GM06990 (cell line): ENCODE data around the gene CRAT.

Source experiments
- DNase-seq: peaks from one replicate; pipeline ENCODE4 v3.0.0-alpha.2; 2011; ENCODE audit not compliant: insufficient read length; ENCODE audit errors: extremely low read depth
- H3K27me3 ChIP-seq: replicated peaks from 2 replicates; pipeline ENCODE4 v1.6.0; 2011; ENCODE audit warnings: low read length; ENCODE audit not compliant: control insufficient read depth, insufficient read depth
- H3K36me3 ChIP-seq: 2 replicates; pipeline ENCODE4 v1.5.1; 2011; ENCODE audit warnings: low read length; ENCODE audit not compliant: control insufficient read depth, insufficient read depth
- H3K4me3 ChIP-seq: replicated peaks from 2 replicates; pipeline ENCODE4 v1.5.1; 2011; ENCODE audit warnings: low read depth, mild to moderate bottlenecking, control low read depth, low read length
- TF ChIP-seq, protein P1 (sequence below): IDR thresholded peaks from 2 replicates; pipeline ENCODE4 v1.5.1; 2011; ENCODE audit warnings: low read length, control low read depth, mild to moderate bottlenecking, inconsistent platforms; ENCODE audit not compliant: insufficient read depth, poor library complexity, severe bottlenecking

The CRAT gene

GRCh38 chr9:129094387-129095169, 16.0 kb downstream of the CRAT start:
- TF ChIP-seq, protein P1, sequence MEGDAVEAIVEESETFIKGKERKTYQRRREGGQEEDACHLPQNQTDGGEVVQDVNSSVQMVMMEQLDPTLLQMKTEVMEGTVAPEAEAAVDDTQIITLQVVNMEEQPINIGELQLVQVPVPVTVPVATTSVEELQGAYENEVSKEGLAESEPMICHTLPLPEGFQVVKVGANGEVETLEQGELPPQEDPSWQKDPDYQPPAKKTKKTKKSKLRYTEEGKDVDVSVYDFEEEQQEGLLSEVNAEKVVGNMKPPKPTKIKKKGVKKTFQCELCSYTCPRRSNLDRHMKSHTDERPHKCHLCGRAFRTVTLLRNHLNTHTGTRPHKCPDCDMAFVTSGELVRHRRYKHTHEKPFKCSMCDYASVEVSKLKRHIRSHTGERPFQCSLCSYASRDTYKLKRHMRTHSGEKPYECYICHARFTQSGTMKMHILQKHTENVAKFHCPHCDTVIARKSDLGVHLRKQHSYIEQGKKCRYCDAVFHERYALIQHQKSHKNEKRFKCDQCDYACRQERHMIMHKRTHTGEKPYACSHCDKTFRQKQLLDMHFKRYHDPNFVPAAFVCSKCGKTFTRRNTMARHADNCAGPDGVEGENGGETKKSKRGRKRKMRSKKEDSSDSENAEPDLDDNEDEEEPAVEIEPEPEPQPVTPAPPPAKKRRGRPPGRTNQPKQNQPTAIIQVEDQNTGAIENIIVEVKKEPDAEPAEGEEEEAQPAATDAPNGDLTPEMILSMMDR, result no peak
- peaks cover 4% of the 10 kb centered on the region; the same call in 1 of the 2 replicates for H3K36me3 ChIP-seq
- no peaks in the 10 kb centered on the region for H3K27me3 ChIP-seq
- no peak overlapping the region for H3K4me3 ChIP-seq
- no peak for DNase-seq

- Histone ChIP-seq H3K4me3 (no peak overlapping the region), H3K27me3 (no peaks in the 10 kb centered on the region), H3K36me3 (peaks cover 10% of the 10 kb centered on the region)
- no peak for DNase-seq
- TF ChIP-seq, protein P1, result no peak
Observed at GRCh38 chr9:129093602-129094386, 16.8 kb downstream of the CRAT start.

GRCh38 chr9:129089246-129089645, 21.3 kb downstream of the CRAT start:
- H3K36me3 ChIP-seq, result peaks cover 35% of the 10 kb centered on the region
- TF ChIP-seq, protein P1, result no peak
- no peaks in the 10 kb centered on the region for H3K27me3 ChIP-seq

GRCh38 chr9:129084087-129084486, 26.5 kb downstream of the CRAT start:
- TF ChIP-seq, protein P1, result no peak
- DNase-seq, result no peak
- H3K36me3 ChIP-seq, result peaks cover 26% of the 10 kb centered on the region
- H3K4me3 ChIP-seq, result no peak overlapping the region
- no peaks in the 10 kb centered on the region for H3K27me3 ChIP-seq

More at GRCh38 chr9:129089246-129089645, 21.3 kb downstream of the CRAT start:
- H3K4me3 ChIP-seq, result no peak overlapping the region
- DNase-seq, result no peak

- TF ChIP-seq, protein P1, result no peak
- Histone ChIP-seq H3K36me3 (peaks cover 14% of the 10 kb centered on the region), H3K27me3 (no peaks in the 10 kb centered on the region), H3K4me3 (peak overlapping the region; percentile 94)
- no peak for DNase-seq
Observed at GRCh38 chr9:129081388-129081904, 29.1 kb downstream of the CRAT start.
